IMR-90 (cell line): Measurements from ENCODE around the gene MYL2. TPM values are rescaled to one million over a fixed set of nuclear protein-coding genes. Genes with fewer than 3 reads are reported as not detected.

Source experiments
- ATAC-seq: fragments of 200-7000 bp; cut with Tn5 transposase; 2 replicates; pipeline ENCODE4 v1.9.1; 2020; ENCODE audit warnings: low read depth, mild to moderate bottlenecking, moderate library complexity
- BruUV-seq: library from RNA; stranded (reverse); fragments of 400-500 nt; replicated peaks from 2 replicates; lab custom pipeline; 2021; lab: Mats Ljungman, UMichigan
- CTCF ChIA-PET: fragments of 300-600 bp; formaldehyde crosslinking; extraction: SDS; loops from one replicate; lab custom pipeline; 2021; ENCODE audit warnings: antibody characterized with exemption; lab: Yijun Ruan, JAX
- POLR2A ChIA-PET: fragments of 300-600 bp; sonication (Branson Sonifier 250); formaldehyde crosslinking; loops from one replicate; lab custom pipeline; 2022; ENCODE audit warnings: antibody characterized with exemption; ENCODE audit not compliant: unreplicated experiment; lab: Charles Lee
- DNase-seq: peaks from one replicate; pipeline ENCODE4 v3.0.0; 2013
- H2AFZ ChIP-seq: replicated peaks from 2 replicates; pipeline ENCODE3; 2013; ENCODE audit warnings: low read length, mild to moderate bottlenecking; ENCODE audit not compliant: poor library complexity
- H2AK5ac ChIP-seq: 2 replicates; pipeline ENCODE4 v1.6.1; 2013; ENCODE audit warnings: low read depth, low read length, inconsistent platforms
- H2AK9ac ChIP-seq: replicated peaks from 2 replicates; pipeline ENCODE3; 2013; ENCODE audit warnings: mild to moderate bottlenecking, low read depth, low read length, moderate library complexity; ENCODE audit not compliant: poor library complexity
- H2BK120ac ChIP-seq: 2 replicates; pipeline ENCODE4 v1.6.1; 2013; ENCODE audit warnings: low read depth, low read length, inconsistent platforms
- H2BK15ac ChIP-seq: 3 replicates; pipeline ENCODE4 v1.6.1; 2013; ENCODE audit warnings: low read depth, low read length, inconsistent platforms
- H2BK20ac ChIP-seq: 2 replicates; pipeline ENCODE4 v1.6.1; 2013; ENCODE audit warnings: low read depth, mild to moderate bottlenecking, inconsistent platforms, low read length, moderate library complexity
- H2BK5ac ChIP-seq: 2 replicates; pipeline ENCODE4 v1.6.1; 2013; ENCODE audit warnings: mild to moderate bottlenecking, low read depth, low read length, inconsistent platforms; ENCODE audit not compliant: poor library complexity, severe bottlenecking
- H3K14ac ChIP-seq: replicated peaks from 2 replicates; pipeline ENCODE4 v1.6.1; 2013; ENCODE audit warnings: low read depth, low read length, inconsistent platforms
- H3K18ac ChIP-seq: 2 replicates; pipeline ENCODE4 v1.6.1; 2013; ENCODE audit warnings: low read depth, low read length, control low read depth
- H3K23ac ChIP-seq: 2 replicates; pipeline ENCODE4 v1.6.1; 2013; ENCODE audit warnings: low read depth, low read length, inconsistent platforms
- H3K27ac ChIP-seq: 2 replicates; pipeline ENCODE4 v1.5.1; 2013; ENCODE audit warnings: mild to moderate bottlenecking, control low read depth, low read length; ENCODE audit not compliant: insufficient read depth
- H3K27me3 ChIP-seq: 2 replicates; pipeline ENCODE4 v1.6.1; 2013; ENCODE audit warnings: low read length; ENCODE audit not compliant: control insufficient read depth, insufficient read depth
- H3K36me3 ChIP-seq: 2 replicates; pipeline ENCODE4 v1.6.1; 2013; ENCODE audit warnings: low read length, mixed read lengths; ENCODE audit not compliant: control insufficient read depth, insufficient read depth
- H3K4ac ChIP-seq: 2 replicates; pipeline ENCODE4 v1.6.1; 2013; ENCODE audit warnings: low read depth, low read length, inconsistent platforms
- H3K4me1 ChIP-seq: 2 replicates; pipeline ENCODE4 v1.6.1; 2013; ENCODE audit warnings: low read length, mixed read lengths; ENCODE audit not compliant: control insufficient read depth, insufficient read depth
- H3K4me2 ChIP-seq: 2 replicates; pipeline ENCODE4 v1.6.1; 2013; ENCODE audit warnings: low read depth, mild to moderate bottlenecking, control low read depth, low read length, moderate library complexity
- H3K4me3 ChIP-seq: 2 replicates; pipeline ENCODE4 v1.5.1; 2013; ENCODE audit warnings: low read depth, mild to moderate bottlenecking, control low read depth, low read length, moderate library complexity; ENCODE audit not compliant: insufficient read depth
- H3K56ac ChIP-seq: 2 replicates; pipeline ENCODE4 v1.6.1; 2013; ENCODE audit warnings: low read length, inconsistent platforms; ENCODE audit not compliant: insufficient read depth; ENCODE audit errors: extremely low read depth
- H3K79me1 ChIP-seq, 2 experiments: 2 replicates each; pipeline ENCODE4 v1.6.1; 2013; ENCODE audit warnings: low read length in 2 of 2, inconsistent platforms in 1 of 2, low read depth in 1 of 2
- H3K9ac ChIP-seq: 2 replicates; pipeline ENCODE4 v1.6.1; 2013; ENCODE audit warnings: low read depth, low read length, control low read depth
- H3K9me1 ChIP-seq: 2 replicates; pipeline ENCODE4 v1.6.1; 2013; ENCODE audit warnings: low read length, inconsistent platforms; ENCODE audit not compliant: insufficient read depth
- H3K9me3 ChIP-seq: 2 replicates; pipeline ENCODE4 v1.6.1; 2013; ENCODE audit warnings: low read length; ENCODE audit not compliant: control insufficient read depth, insufficient read depth
- H4K20me1 ChIP-seq: 2 replicates; pipeline ENCODE4 v1.6.1; 2013; ENCODE audit warnings: low read length, inconsistent platforms; ENCODE audit not compliant: insufficient read depth
- H4K5ac ChIP-seq: 2 replicates; pipeline ENCODE4 v1.6.1; 2013; ENCODE audit warnings: mild to moderate bottlenecking, low read depth, low read length, control low read depth
- H4K8ac ChIP-seq, 2 experiments: 2 replicates each; pipeline ENCODE4 v1.6.1; 2013; ENCODE audit warnings: low read depth in 2 of 2, low read length in 2 of 2, control low read depth in 1 of 2, inconsistent platforms in 1 of 2
- H4K91ac ChIP-seq: 2 replicates; pipeline ENCODE4 v1.6.1; 2013; ENCODE audit warnings: low read depth, low read length, inconsistent platforms; ENCODE audit not compliant: insufficient read depth
- BHLHE40 ChIP-seq: fragments of 150-350 bp; IDR thresholded peaks from 2 replicates; pipeline ENCODE4 v1.6.1; 2016; ENCODE audit warnings: mild to moderate bottlenecking, low read depth, low read length
- CEBPB ChIP-seq: IDR thresholded peaks from 2 replicates; pipeline ENCODE4 v1.6.1; 2012; ENCODE audit warnings: low read depth, low read length, improper control_type of control experiment
- CHD1 ChIP-seq: IDR thresholded peaks from 2 replicates; pipeline ENCODE4 v1.6.1; 2012; ENCODE audit warnings: low read depth, low read length, improper control_type of control experiment
- FOS ChIP-seq: fragments of 150-350 bp; IDR thresholded peaks from 2 replicates; pipeline ENCODE4 v1.6.1; 2016; ENCODE audit warnings: low read depth, low read length
- MAFK ChIP-seq: IDR thresholded peaks from 2 replicates; pipeline ENCODE4 v1.6.1; 2012; ENCODE audit warnings: low read depth, low read length, improper control_type of control experiment
- MAZ ChIP-seq: IDR thresholded peaks from 2 replicates; pipeline ENCODE4 v1.6.1; 2012; ENCODE audit warnings: low read depth, mild to moderate bottlenecking, low read length, improper control_type of control experiment, moderate library complexity, borderline replicate concordance
- MXI1 ChIP-seq: IDR thresholded peaks from 2 replicates; pipeline ENCODE4 v1.6.1; 2012; ENCODE audit warnings: low read depth, mild to moderate bottlenecking, low read length, moderate library complexity, borderline replicate concordance
- POLR2A ChIP-seq: IDR thresholded peaks from 2 replicates; pipeline ENCODE4 v1.6.1; 2012; ENCODE audit warnings: mild to moderate bottlenecking, low read depth, low read length
- RAD21 ChIP-seq: IDR thresholded peaks from 2 replicates; pipeline ENCODE4 v1.6.1; 2012; ENCODE audit warnings: low read length, improper control_type of control experiment
- RCOR1 ChIP-seq: IDR thresholded peaks from 2 replicates; pipeline ENCODE4 v1.6.1; 2012; ENCODE audit warnings: mild to moderate bottlenecking, low read length, improper control_type of control experiment; ENCODE audit not compliant: insufficient replicate concordance
- RFX5 ChIP-seq: IDR thresholded peaks from 2 replicates; pipeline ENCODE4 v1.8.0; 2012; ENCODE audit warnings: low read depth, mild to moderate bottlenecking, low read length, moderate library complexity
- SMC3 ChIP-seq: fragments of 150-350 bp; IDR thresholded peaks from 2 replicates; pipeline ENCODE4 v1.6.1; 2016; ENCODE audit warnings: low read depth, mild to moderate bottlenecking, antibody characterized with exemption, low read length, moderate library complexity
- WGBS, 2 experiments: methylation state at CpG; one replicate each; pipeline versions ENCODE4 v1.1.5 to v1.1.7; 2013; ENCODE audit warnings: missing lambda C conversion rate in 2 of 2; ENCODE audit not compliant: insufficient read length in 1 of 2; ENCODE audit errors: extremely low coverage in 2 of 2; 5-methylcytosine and 5-hydroxymethylcytosine counted together
- dilution Hi-C: fragments of 300-500 bp; cut with HindIII; formaldehyde crosslinking; loops from one replicate; pipeline ENCODE4 v1.14.3; 2018; ENCODE audit warnings: low sequenced_read_pairs; ENCODE audit not compliant: unreplicated experiment
- in situ Hi-C: fragments of 300-500 bp; cut with MboI; formaldehyde crosslinking; loops from 3 replicates; pipeline ENCODE4 v1.14.3; 2019; ENCODE audit warnings: low sequenced_read_pairs, inconsistent platforms, mixed read lengths
- intact Hi-C: fragments of 100-400 bp; cut with micrococcal nuclease; formaldehyde crosslinking; loops from 2 replicates; pipeline ENCODE4 v1.10.0; 2022
- polyA plus RNA-seq, 3 experiments: library from polyadenylated mRNA; depleted of rRNA; stranded (reverse); fragments of >200 nt; gene quantifications; 2 replicates each; pipeline ENCODE4 v1.2.3, GENCODE V29; 2012; ENCODE audit warnings: low replicate concordance in 1 of 3
- total RNA-seq: library from RNA; depleted of rRNA; stranded (reverse); fragments of >200 nt; gene quantifications from 2 replicates; pipeline ENCODE4 v1.2.3, GENCODE V29; 2012
- TF ChIP-seq, protein P1 (sequence below): conservative IDR thresholded peaks from 2 replicates; pipeline ENCODE4 v1.5.1; 2012; ENCODE audit warnings: mild to moderate bottlenecking, low read depth, low read length, improper control_type of control experiment
- TF ChIP-seq, protein P2 (sequence below): fragments of 150-350 bp; IDR thresholded peaks from 2 replicates; pipeline ENCODE4 v1.6.1; 2017; ENCODE audit warnings: mild to moderate bottlenecking, antibody characterized with exemption, low read length, low read depth
- TF ChIP-seq, protein P3 (sequence below): fragments of 150-350 bp; IDR thresholded peaks from 2 replicates; pipeline ENCODE4 v1.6.1; 2016; ENCODE audit warnings: low read depth, mild to moderate bottlenecking, low read length, moderate library complexity, borderline replicate concordance

The MYL2 gene
- total and polyA plus RNA-seq, 2 of the 4 experiments (the other 2 are of a cell fraction): not detected

DNA sequence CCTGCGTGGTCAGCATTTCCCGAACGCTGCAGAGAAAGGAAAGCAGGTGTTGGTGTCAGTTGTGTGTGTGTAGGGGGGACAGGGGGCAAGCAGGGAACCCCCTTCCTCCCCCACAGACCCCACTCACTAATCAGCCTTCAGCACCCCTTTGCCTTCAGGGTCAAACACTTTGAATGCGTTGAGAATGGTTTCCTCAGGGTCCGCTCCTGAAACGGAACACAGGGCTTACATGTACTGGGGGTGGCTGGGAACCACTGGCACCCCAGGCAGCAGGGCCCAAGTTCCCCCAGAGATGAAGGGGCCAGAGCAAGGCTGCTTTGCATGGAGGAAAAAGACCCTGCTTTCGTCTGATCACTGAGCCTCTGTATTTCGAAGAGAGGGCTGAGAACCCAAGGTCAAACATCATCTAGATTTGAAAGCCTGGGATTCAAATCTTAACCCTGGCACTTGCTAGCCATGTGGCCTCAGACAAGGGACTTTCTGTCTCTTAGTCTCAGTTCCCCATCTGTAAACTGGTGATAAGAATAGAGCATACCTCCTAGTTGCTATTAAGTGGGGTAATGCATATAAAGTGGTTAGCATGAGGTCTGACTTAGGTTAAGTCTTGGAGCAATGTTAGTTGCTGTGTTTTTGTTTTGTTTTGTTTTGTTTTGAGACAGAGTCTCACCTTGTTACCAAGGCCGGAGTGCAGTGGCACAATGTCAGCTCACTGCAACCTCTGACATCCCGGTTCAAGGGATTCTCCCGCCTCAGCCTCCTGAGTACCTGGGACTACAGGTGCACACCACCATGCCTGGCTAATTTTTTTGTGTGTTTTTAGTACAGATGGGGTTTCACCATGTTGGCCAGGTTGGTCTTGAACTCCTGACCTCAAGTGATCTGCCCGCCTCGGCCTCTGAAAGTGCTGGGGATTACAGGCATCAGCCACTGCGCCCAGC lies 7.0 kb downstream of the MYL2 start:
- H3K4me2 ChIP-seq: no peak overlapping the region
- no peak overlapping the region for H3K23ac ChIP-seq
- no peak overlapping the region for H3K18ac ChIP-seq
- H2BK15ac ChIP-seq: no peak overlapping the region
- no peaks in the 10 kb centered on the region for H3K9me1 ChIP-seq
- DNase-seq (no peak), ATAC-seq (no peak)
- H4K20me1 ChIP-seq: no peaks in the 10 kb centered on the region
- no peak overlapping the region for H2AFZ ChIP-seq
- H3K9me3 ChIP-seq: no peaks in the 10 kb centered on the region
- no peaks in the 10 kb centered on the region for H3K79me1 ChIP-seq
- POLR2A ChIA-PET: no interaction called here
- H4K8ac ChIP-seq: no peak overlapping the region
- intact Hi-C loops (no loop called here), dilution Hi-C loops (no loop called here), in situ Hi-C loops (no loop called here)
- H3K4ac ChIP-seq: no peak overlapping the region
- no peak overlapping the region for H4K5ac ChIP-seq
- H2AK5ac ChIP-seq: no peak overlapping the region
- WGBS, 2 experiments: 20% methylated on average over 1 of the region's 14 CpGs; no CpG with 5 or more reads in 1 of the 2 experiments
- H3K36me3 ChIP-seq: no peaks in the 10 kb centered on the region
- H4K91ac ChIP-seq: no peak overlapping the region
- no peak overlapping the region for H3K14ac ChIP-seq
- no TSS peak for BruUV-seq
- H3K4me3 ChIP-seq: no peak overlapping the region
- H2BK20ac ChIP-seq: no peak overlapping the region
- H2BK120ac ChIP-seq: no peak overlapping the region
- no peak overlapping the region for H2BK5ac ChIP-seq
- H2AK9ac ChIP-seq: no peak overlapping the region
- no peak overlapping the region for H3K56ac ChIP-seq
- CTCF ChIA-PET: no interaction called here
- H3K27me3 ChIP-seq: peaks cover 2% of the 10 kb centered on the region
- no peaks in the 10 kb centered on the region for H3K4me1 ChIP-seq
- no peak overlapping the region for H3K27ac ChIP-seq
- no peak overlapping the region for H3K9ac ChIP-seq
- TF ChIP-seq POLR2A (no peak), CEBPB (no peak), MAFK (no peak), CHD1 (no peak), RCOR1 (no peak), BHLHE40 (no peak), RAD21 (no peak), RFX5 (no peak), MAZ (no peak), FOS (no peak), SMC3 (no peak), MXI1 (no peak)
- TF ChIP-seq, protein P1, sequence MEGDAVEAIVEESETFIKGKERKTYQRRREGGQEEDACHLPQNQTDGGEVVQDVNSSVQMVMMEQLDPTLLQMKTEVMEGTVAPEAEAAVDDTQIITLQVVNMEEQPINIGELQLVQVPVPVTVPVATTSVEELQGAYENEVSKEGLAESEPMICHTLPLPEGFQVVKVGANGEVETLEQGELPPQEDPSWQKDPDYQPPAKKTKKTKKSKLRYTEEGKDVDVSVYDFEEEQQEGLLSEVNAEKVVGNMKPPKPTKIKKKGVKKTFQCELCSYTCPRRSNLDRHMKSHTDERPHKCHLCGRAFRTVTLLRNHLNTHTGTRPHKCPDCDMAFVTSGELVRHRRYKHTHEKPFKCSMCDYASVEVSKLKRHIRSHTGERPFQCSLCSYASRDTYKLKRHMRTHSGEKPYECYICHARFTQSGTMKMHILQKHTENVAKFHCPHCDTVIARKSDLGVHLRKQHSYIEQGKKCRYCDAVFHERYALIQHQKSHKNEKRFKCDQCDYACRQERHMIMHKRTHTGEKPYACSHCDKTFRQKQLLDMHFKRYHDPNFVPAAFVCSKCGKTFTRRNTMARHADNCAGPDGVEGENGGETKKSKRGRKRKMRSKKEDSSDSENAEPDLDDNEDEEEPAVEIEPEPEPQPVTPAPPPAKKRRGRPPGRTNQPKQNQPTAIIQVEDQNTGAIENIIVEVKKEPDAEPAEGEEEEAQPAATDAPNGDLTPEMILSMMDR: no peak
- TF ChIP-seq, protein P2, sequence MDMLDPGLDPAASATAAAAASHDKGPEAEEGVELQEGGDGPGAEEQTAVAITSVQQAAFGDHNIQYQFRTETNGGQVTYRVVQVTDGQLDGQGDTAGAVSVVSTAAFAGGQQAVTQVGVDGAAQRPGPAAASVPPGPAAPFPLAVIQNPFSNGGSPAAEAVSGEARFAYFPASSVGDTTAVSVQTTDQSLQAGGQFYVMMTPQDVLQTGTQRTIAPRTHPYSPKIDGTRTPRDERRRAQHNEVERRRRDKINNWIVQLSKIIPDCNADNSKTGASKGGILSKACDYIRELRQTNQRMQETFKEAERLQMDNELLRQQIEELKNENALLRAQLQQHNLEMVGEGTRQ: no peak
- TF ChIP-seq, protein P3, sequence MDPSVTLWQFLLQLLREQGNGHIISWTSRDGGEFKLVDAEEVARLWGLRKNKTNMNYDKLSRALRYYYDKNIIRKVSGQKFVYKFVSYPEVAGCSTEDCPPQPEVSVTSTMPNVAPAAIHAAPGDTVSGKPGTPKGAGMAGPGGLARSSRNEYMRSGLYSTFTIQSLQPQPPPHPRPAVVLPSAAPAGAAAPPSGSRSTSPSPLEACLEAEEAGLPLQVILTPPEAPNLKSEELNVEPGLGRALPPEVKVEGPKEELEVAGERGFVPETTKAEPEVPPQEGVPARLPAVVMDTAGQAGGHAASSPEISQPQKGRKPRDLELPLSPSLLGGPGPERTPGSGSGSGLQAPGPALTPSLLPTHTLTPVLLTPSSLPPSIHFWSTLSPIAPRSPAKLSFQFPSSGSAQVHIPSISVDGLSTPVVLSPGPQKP: no peak
